ENCODE measurements around the gene SCNN1A. TPM values are rescaled to one million over a fixed set of nuclear protein-coding genes. Genes with fewer than 3 reads are reported as not detected.

Gene SCNN1A
- total RNA-seq, 4 donors from 2014 or later: 74.6 to 139 (median 119) TPM

GRCh38 chr12:6303071-6303470 lies 72.3 kb downstream of the SCNN1A start:
- 90% methylated on average over 5 of the region's 5 CpGs for WGBS, 2 donors
- intact Hi-C loops (cut with DNase I; ENCODE audit: low total_unique reads): no loop called here
- no peak for DNase-seq (ENCODE audit: low spot score in 2 of 2)
- no peak for TF ChIP-seq POLR2A (IDR thresholded peaks at IDR 0.05)
- TF ChIP-seq CTCF (IDR thresholded peaks at IDR 0.05): no peak
- no peak overlapping the region for H3K4me3 ChIP-seq (ENCODE audit: low read depth, poor library complexity, severe bottlenecking)

GRCh38 chr12:6302621-6303020 lies 72.7 kb downstream of the SCNN1A start:
- no peak overlapping the region for H3K4me3 ChIP-seq (ENCODE audit: low read depth, poor library complexity, severe bottlenecking)
- WGBS, 2 donors: 81 to 87% methylated on average over 3 of the region's 3 CpGs
- no peak for TF ChIP-seq CTCF (IDR thresholded peaks at IDR 0.05)
- TF ChIP-seq POLR2A (IDR thresholded peaks at IDR 0.05): no peak
- DNase-seq (ENCODE audit: low spot score in 2 of 2): no peak
- intact Hi-C loops (cut with DNase I; ENCODE audit: low total_unique reads): no loop called here

GRCh38 chr12:6301721-6302120 lies 73.6 kb downstream of the SCNN1A start:
- no peak overlapping the region for H3K4me3 ChIP-seq (ENCODE audit: low read depth, poor library complexity, severe bottlenecking)
- TF ChIP-seq CTCF (IDR thresholded peaks at IDR 0.05): no peak
- no peak for TF ChIP-seq POLR2A (IDR thresholded peaks at IDR 0.05)
- intact Hi-C loops (cut with DNase I; ENCODE audit: low total_unique reads): no loop called here
- 92 to 96% methylated on average over 7 of the region's 7 CpGs for WGBS, 2 donors
- no peak for DNase-seq (ENCODE audit: low spot score in 2 of 2)

DNA sequence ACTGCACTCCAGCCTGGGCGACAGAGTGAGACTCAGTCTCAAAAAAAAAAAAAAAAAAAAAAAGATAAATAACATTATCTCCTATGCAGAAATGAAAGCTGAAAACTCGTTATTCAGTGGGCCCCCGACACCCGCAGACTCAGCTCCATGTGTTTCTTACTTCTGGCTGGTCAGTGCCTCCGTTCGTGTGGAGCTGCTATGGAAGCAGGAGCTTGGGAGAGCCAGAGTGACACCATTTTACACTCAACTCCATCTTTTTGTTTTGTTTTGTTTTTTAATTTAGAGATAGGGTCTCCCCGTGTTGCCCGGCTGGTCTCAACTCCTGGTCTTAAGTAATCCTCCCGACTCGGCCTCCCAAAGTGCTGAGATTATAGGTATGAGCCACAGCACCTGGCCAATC lies 78.2 kb downstream of the SCNN1A start:
- no peak overlapping the region for H3K4me3 ChIP-seq (ENCODE audit: low read depth, poor library complexity, severe bottlenecking)
- intact Hi-C loops (cut with DNase I; ENCODE audit: low total_unique reads): no loop called here
- no peak for DNase-seq (ENCODE audit: low spot score in 2 of 2)
- WGBS, 2 donors: 92 to 93% methylated on average over 10 of the region's 10 CpGs
- TF ChIP-seq POLR2A (IDR thresholded peaks at IDR 0.05): no peak
- no peak for TF ChIP-seq CTCF (IDR thresholded peaks at IDR 0.05)

Other genes starting within 250 kb of the SCNN1A start
- 100 to 1,000 TPM; 378 to 494 (median 412) TPM for gene CD9, start 175.2 kb downstream of the SCNN1A start, total RNA-seq
- 10 to 100 TPM; 10.6 to 34.1 (median 22.4) TPM for gene PLEKHG6, start 64.9 kb downstream of the SCNN1A start, total RNA-seq
- 100 to 1,000 TPM; 104 to 252 (median 186) TPM for gene TNFRSF1A, start 33.5 kb downstream of the SCNN1A start, total RNA-seq
- gene LTBR, start 8.6 kb upstream of the SCNN1A start, total RNA-seq: 100 to 1,000 TPM; 174 to 298 (median 196) TPM
- under 1 TPM in 2 of 4 donors, not detected in 2; 0.16 to 0.89 TPM for gene CD27, start 69.4 kb upstream of the SCNN1A start, total RNA-seq
- 10 to 100 TPM; 11.4 to 23.8 (median 17.6) TPM for gene TAPBPL, start 76.5 kb upstream of the SCNN1A start, total RNA-seq
- 1 to 10 TPM; 2.1 to 6.6 (median 4.4) TPM for gene VAMP1, start 95.1 kb upstream of the SCNN1A start, total RNA-seq
- 10 to 100 TPM; 38.6 to 62.1 (median 58.7) TPM for gene MRPL51, start 117.7 kb upstream of the SCNN1A start, total RNA-seq
- gene NCAPD2, start 118.5 kb upstream of the SCNN1A start, total RNA-seq: 10 to 100 TPM; 18.5 to 25.9 (median 22.5) TPM
- 1,000 to 10,000 TPM; 1,190 to 2,139 (median 1,514) TPM for gene GAPDH, start 159.0 kb upstream of the SCNN1A start, total RNA-seq
- gene IFFO1, start 180.5 kb upstream of the SCNN1A start, total RNA-seq: 1 to 10 TPM; 3.3 to 6.8 (median 4.6) TPM
- 10 to 100 TPM; 16.2 to 24.0 (median 23.4) TPM for gene NOP2, start 192.7 kb upstream of the SCNN1A start, total RNA-seq
- 100 to 1,000 TPM; 167 to 235 (median 205) TPM for gene CHD4, start 231.8 kb upstream of the SCNN1A start, total RNA-seq